Bronchial epithelial cell (primary cell): Measurements from ENCODE around the gene HCFC1R1. TPM values are rescaled to one million over a fixed set of nuclear protein-coding genes. Genes with fewer than 3 reads are reported as not detected.
A peak's percentile ranks its signal among the peaks of the same experiment; 100 is the strongest.

ENCODE experiments used
- DNase-seq: peaks from one replicate; pipeline ENCODE4 v3.0.0-alpha.2; 2010; ENCODE audit warnings: low read depth
- FAIRE-seq: peaks from 2 replicates; lab custom pipeline; 2011; peaks lifted over from hg19 to GRCh38; lab: Jason Lieb, UNC
- H3K27me3 ChIP-seq: 2 replicates; pipeline ENCODE4 v1.5.1; 2011; ENCODE audit warnings: low read length; ENCODE audit not compliant: control insufficient read depth, insufficient read depth
- H3K36me3 ChIP-seq: 2 replicates; pipeline ENCODE4 v1.5.1; 2011; ENCODE audit warnings: low read length; ENCODE audit not compliant: control insufficient read depth, insufficient read depth
- H3K4me3 ChIP-seq: 2 replicates; pipeline ENCODE4 v1.5.1; 2011; ENCODE audit warnings: mild to moderate bottlenecking, low read depth, low read length, control low read depth
- total RNA-seq: library from RNA; depleted of rRNA; stranded (reverse); fragments of >200 nt; gene quantifications from 2 replicates; pipeline ENCODE4 v1.2.1, GENCODE V29; 2014
- TF ChIP-seq, protein P1 (sequence below): IDR thresholded peaks from 2 replicates; pipeline ENCODE4 v1.5.1; 2011; ENCODE audit warnings: mild to moderate bottlenecking, moderate library complexity, low read length, control low read depth, inconsistent platforms; ENCODE audit not compliant: insufficient read depth, severe bottlenecking

The HCFC1R1 gene
- total RNA-seq, 1 donor from 2014 or later = 1.1 TPM

- TF ChIP-seq, protein P1, sequence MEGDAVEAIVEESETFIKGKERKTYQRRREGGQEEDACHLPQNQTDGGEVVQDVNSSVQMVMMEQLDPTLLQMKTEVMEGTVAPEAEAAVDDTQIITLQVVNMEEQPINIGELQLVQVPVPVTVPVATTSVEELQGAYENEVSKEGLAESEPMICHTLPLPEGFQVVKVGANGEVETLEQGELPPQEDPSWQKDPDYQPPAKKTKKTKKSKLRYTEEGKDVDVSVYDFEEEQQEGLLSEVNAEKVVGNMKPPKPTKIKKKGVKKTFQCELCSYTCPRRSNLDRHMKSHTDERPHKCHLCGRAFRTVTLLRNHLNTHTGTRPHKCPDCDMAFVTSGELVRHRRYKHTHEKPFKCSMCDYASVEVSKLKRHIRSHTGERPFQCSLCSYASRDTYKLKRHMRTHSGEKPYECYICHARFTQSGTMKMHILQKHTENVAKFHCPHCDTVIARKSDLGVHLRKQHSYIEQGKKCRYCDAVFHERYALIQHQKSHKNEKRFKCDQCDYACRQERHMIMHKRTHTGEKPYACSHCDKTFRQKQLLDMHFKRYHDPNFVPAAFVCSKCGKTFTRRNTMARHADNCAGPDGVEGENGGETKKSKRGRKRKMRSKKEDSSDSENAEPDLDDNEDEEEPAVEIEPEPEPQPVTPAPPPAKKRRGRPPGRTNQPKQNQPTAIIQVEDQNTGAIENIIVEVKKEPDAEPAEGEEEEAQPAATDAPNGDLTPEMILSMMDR = no peak
- H3K27me3 ChIP-seq = peaks cover 5% of the 10 kb centered on the region
- H3K4me3 ChIP-seq = no peak overlapping the region
- DNase-seq (no peak), FAIRE-seq (no peak)
- H3K36me3 ChIP-seq = no peaks in the 10 kb centered on the region
Observed at GRCh38 chr16:3013491-3013951, 10.2 kb downstream of the HCFC1R1 start.

DNA sequence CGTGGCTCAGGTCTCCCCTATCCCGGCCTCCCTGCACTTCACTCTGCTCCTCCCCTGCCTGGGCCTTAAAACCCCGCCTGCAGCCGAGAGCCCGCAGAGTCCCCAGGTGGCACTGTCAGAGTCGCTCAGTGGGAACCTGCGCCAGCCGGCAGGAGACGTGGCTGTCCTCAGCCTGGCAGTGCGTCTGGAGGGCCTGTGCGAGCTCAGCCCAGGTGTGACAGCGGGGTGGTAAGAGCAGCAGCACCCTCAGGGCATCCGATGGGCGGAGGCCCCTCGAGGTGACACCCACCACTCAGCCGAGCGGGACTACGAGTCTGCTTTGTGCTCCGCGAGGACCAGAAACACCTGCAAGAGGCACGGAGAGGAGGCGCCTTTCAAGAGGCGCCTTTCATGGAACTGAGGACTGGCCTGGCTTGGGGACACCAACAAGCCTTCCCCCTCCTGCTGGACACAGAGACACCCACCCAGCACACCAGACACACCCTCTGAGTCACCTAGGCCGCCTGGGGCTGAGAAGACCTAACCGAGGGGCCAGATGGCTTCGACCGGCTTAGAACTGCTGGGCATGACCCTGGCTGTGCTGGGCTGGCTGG lies 10.8 kb downstream of the HCFC1R1 start, which contains the start of gene CLDN9:
Gene CLDN9 (plus strand): TSS at position 96 of the 593 bp plus-strand sequence. CDS start 440 bp downstream, at position 536.
- no peaks in the 10 kb centered on the region for H3K36me3 ChIP-seq
- H3K4me3 ChIP-seq = no peak within 1 kb of the TSS
- TF ChIP-seq, protein P1 = no peak
- H3K27me3 ChIP-seq = peaks cover 5% of the 10 kb centered on the region
- no peak for DNase-seq
- FAIRE-seq = no peak

DNA sequence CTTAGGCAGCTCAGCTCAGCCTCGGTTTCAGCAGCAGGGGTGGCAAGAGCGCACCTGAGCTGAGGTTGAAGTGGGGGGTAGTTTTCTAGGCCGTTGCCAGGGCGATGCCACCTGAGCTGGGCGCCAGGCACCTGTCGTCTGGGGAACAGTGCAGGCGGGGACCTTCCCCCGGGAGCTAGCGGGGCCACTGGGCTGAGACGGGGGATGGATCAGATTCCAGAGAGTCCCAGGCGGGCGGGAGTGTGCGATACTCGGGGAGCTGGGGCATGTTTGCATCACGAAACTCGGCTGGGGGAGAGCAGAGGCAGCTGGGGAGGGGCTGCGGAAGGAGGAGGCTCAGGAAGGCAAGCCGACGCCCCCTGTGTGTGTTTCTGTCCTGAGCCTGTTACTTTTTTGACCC lies 11.5 kb downstream of the HCFC1R1 start:
- TF ChIP-seq, protein P1 = no peak
- no peak for DNase-seq
- Histone ChIP-seq H3K36me3 (no peaks in the 10 kb centered on the region), H3K27me3 (peaks cover 5% of the 10 kb centered on the region), H3K4me3 (no peak overlapping the region)
- FAIRE-seq = no peak

- Histone ChIP-seq H3K27me3 (peaks cover 5% of the 10 kb centered on the region), H3K4me3 (no peak overlapping the region), H3K36me3 (peaks cover 2% of the 10 kb centered on the region)
- FAIRE-seq (no peak), DNase-seq (no peak)
- TF ChIP-seq, protein P1 = no peak
Observed at GRCh38 chr16:3010510-3010909, 13.2 kb downstream of the HCFC1R1 start.

GRCh38 chr16:3009568-3010390 lies 14.0 kb downstream of the HCFC1R1 start:
- Histone ChIP-seq H3K4me3 (no peak overlapping the region), H3K36me3 (peaks cover 2% of the 10 kb centered on the region), H3K27me3 (peaks cover 5% of the 10 kb centered on the region)
- TF ChIP-seq, protein P1 = no peak
- no peak for FAIRE-seq
- peak; percentile 79 for DNase-seq
